Right hindlimb (tissue), 1 donor: ENCODE measurements around the gene FAM25G.
"Not testable (repeated sequence)": the region's sequence is repeated elsewhere in the genome, so short reads cannot be mapped to it uniquely, and the experiment has no call there.

ENCODE experiments used
- DNase-seq: peaks from one replicate; pipeline ENCODE4 v3.0.0-alpha.2; 2018

Gene FAM25G

GRCh38 chr10:47462577-47463358 lies 28.7 kb downstream of the FAM25G start:
- DNase-seq = not testable (repeated sequence)

DNA sequence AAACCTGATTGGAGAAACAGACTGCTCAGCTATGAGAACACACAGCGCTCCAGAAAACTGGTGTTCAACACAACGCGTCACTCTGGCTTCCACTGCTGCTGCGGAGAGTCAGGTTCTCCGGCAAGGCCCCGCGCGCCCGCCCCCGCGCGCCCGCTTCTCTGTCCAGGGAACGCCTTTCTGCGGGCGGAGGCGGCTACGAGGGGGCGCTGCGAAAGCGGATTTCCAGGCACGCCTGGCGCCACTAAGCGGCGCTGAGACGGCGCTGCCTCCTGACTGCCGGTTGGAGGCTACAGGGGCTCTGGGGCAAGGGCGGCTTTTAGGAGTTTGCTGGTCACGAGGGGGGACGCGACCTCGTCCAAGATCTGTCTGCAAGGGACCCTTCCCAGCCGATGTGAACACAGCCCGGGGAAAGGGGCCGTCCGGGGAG lies 30.2 kb downstream of the FAM25G start:
- peak; percentile 80 for DNase-seq

DNA sequence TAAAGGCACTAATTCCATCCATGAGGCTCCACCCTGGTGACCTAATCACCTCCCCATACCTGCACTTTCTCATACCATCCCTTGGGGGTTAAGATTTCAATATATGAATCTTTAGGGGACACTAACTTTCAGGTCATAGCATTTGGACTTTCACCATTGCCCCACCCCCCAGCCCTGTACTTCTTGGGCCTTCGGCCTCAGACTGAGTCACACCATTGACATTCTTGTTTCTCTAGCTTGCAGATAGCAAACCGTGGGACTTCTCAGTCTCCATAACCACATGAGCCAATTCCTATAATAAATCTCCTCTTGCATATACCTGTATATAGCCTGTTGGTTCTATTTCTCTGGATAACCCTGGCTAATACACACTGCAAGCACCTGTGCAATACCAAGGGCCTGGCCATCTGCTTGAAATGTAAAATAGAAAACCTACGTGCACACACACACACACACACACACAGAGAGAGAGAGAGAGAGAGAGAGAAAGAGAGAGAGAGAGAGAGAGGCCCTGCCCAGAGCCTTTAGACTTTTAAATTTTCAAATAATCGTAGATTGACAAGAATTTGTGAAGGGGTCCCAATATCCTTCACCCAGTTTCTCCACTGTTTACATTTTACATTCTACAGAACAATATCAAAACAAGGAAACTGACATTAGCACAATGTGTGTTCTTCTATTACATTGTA lies 32.9 kb downstream of the FAM25G start:
- DNase-seq = peak; percentile 1

- peak; percentile 9 for DNase-seq
These were observed 33.7 kb downstream of the FAM25G start for GRCh38 chr10:47457826-47458225.

- DNase-seq = no peak
These were observed 34.0 kb downstream of the FAM25G start for GRCh38 chr10:47457528-47457820.

GRCh38 chr10:47456794-47457527 lies 34.5 kb downstream of the FAM25G start:
- peak; percentile 12 for DNase-seq

GRCh38 chr10:47456079-47456785 lies 35.3 kb downstream of the FAM25G start:
- DNase-seq = peak; percentile 12

DNA sequence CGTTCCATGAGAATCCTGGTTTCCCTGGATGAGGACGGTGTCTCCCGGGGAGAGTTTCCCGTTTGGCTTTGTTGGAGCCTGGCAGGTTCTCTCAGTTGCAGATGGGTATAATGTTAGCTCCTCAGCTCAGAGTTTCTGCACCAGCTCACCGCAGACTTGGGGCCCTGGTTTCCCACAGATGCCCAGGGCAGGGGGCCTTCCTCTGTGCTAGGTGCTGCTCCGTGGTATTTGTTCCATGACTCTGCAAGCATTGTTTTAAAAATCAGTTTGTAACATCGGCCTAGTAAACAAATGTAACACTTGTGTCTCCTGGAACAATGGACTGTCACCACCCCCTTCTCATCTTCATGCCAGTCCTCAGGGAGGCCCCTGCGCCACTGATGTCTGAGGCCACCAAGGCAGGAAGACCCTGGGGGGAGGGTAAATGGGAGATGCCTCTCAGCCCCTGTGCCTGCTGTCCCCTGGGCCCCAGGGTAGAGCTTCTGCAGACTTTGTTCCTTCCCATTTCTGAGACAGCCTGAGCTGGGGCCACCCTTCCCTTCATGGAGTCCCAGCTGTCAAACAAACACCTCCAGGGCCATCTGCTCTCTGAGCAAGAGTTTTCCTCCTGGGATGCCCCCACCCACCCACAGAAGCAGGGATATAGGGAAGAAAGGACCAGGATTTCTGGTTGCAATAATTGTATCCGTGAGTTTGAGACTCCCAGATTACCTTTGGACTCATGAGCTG lies 36.0 kb downstream of the FAM25G start:
- peak; percentile 9 for DNase-seq

- DNase-seq = peak; percentile 3
These were observed 36.8 kb downstream of the FAM25G start for GRCh38 chr10:47454780-47455058.

- DNase-seq = peak; percentile 12
These were observed 37.3 kb downstream of the FAM25G start for GRCh38 chr10:47454008-47454779.

- peak; percentile 7 for DNase-seq
These were observed 38.1 kb downstream of the FAM25G start for GRCh38 chr10:47453141-47454007.

GRCh38 chr10:47452495-47453140 lies 38.9 kb downstream of the FAM25G start:
- DNase-seq = peak; percentile 24

DNA sequence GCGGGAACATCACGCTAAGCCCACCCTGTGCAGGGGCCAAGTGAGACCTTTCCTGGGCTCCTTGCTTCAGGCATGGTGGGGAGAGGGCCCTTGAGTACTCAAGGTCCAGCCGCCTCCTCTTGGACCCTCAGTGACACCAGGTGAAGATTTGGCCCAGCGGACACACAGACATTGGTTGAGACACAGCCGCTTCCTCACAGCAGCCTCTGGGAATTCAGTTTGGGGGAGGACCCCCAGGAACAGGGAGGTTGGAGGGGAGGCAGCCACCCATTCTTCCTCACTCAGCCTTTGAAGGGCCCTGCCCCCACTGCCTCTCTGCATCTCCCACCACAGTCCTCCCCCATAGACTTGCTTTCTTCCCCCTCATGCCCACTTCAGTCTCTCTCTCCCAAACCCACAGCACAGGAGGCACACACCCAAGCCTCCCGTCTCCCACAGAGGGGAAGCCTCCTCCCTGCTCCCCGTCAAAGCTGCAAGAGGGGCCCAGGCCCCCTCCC lies 39.5 kb downstream of the FAM25G start:
- DNase-seq = no peak

DNA sequence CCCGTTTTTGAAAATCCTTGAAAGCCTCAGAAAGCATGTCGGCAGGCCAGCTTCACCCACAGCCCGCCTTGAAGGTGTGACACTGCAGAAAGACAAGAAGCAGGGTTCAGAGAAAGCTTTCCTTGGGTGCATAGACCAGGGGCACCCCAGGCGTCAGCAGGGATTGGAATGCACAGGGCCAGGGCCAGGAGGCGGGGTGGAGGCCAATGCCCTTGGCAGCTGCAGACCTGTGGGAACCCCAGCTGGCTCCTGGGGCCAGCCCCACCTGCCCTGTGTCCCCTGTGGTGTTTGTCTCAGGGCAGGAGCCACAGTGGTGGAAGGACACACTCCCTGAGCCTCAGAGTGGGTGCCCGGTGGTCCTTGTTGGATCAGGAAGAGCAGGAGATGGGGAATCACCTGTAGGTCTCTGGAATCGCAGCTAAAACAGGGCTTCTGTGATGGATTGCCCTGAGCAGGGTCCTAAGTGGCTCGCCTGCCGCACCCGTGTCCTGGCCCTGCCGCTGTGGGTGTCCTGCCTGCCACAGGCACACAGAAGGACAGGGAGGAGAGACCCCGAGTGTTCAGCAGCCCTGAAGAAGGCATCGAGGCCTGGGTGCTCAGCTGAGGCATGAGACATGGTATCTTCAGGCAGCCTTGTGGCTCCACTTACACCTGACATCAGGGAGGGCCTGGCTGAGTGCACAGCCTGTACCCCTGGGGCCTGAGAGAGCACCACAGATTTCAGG lies 40.1 kb downstream of the FAM25G start:
- DNase-seq = peak; percentile 13

GRCh38 chr10:47450442-47450841 lies 41.1 kb downstream of the FAM25G start:
- peak; percentile 11 for DNase-seq

DNA sequence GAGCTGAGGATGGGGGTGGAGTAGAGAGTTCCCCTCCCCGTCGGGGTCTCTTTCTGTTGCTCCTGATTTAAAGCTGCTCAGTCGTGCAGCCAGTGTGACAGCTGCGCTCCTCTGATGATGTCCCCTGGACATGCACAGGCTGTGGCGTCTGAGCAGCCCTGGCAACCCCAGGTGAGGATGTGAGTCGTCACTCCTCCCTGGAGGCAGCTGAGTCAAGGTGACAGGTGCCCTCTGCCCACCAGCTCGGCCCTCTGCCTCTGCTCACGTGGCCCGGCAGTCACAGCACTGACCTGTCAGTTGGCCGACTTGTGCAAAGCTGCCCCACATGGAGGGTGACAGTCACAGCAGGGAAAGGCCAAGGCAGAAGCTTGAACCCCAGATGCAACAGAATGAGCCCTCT lies 41.5 kb downstream of the FAM25G start:
- peak; percentile 12 for DNase-seq

GRCh38 chr10:47449102-47449978 lies 42.2 kb downstream of the FAM25G start:
- DNase-seq = peak; percentile 21

- DNase-seq = no peak
These were observed 43.8 kb downstream of the FAM25G start for GRCh38 chr10:47447705-47448104.
